HepG2 (cell line): ENCODE data around the gene PKP4. TPM values are rescaled to one million over a fixed set of nuclear protein-coding genes. Genes with fewer than 3 reads are reported as not detected.
A peak's percentile ranks its signal among the peaks of the same experiment; 100 is the strongest.

Experiments used
- CBX1 ChIP-seq: IDR thresholded peaks from one replicate; pipeline ENCODE4 v1.6.1; 2016; ENCODE audit warnings: antibody characterized with exemption, low read depth
- DZIP1 ChIP-seq: sonication (generic); formaldehyde crosslinking; IDR thresholded peaks from 2 replicates; pipeline ENCODE4 v1.5.0; 2020; ENCODE audit warnings: mild to moderate bottlenecking, missing genetic modification reagents
- EP300 ChIP-seq, 3 experiments: sonication (generic) in 1 of 3; formaldehyde crosslinking in 1 of 3; IDR thresholded peaks; 2 replicates each; pipeline versions ENCODE4 v1.5.1 to v1.6.1; 2011 to 2020; ENCODE audit warnings: low read depth in 2 of 3, low read length in 2 of 3, borderline replicate concordance in 1 of 3, improper control_type of control experiment in 1 of 3, mild to moderate bottlenecking in 1 of 3, missing genetic modification reagents in 1 of 3, moderate library complexity in 1 of 3
- FOXK2 ChIP-seq: fragments of 450-650 bp; IDR thresholded peaks from 2 replicates; pipeline ENCODE4 v1.6.1; 2016
- MBNL3 ChIP-seq: fragments of 250-450 bp; sonication (Bioruptor Pico); conservative IDR thresholded peaks from 2 replicates; pipeline ENCODE4 v1.8.0; 2022; ENCODE audit warnings: mild to moderate bottlenecking, inconsistent platforms
- NPAS2 ChIP-seq: sonication (generic); formaldehyde crosslinking; IDR thresholded peaks from 2 replicates; pipeline ENCODE4 v1.8.0; 2022; ENCODE audit warnings: mild to moderate bottlenecking, missing genetic modification reagents, borderline replicate concordance
- POGK ChIP-seq: sonication (generic); formaldehyde crosslinking; conservative IDR thresholded peaks from 2 replicates; pipeline ENCODE4 v1.8.0; 2022; ENCODE audit warnings: mild to moderate bottlenecking, moderate library complexity, missing genetic modification reagents
- PPARG ChIP-seq: conservative IDR thresholded peaks from 2 replicates; pipeline ENCODE4 v1.6.1; 2016; ENCODE audit warnings: missing biosample characterization, missing genetic modification reagents
- SP5 ChIP-seq: IDR thresholded peaks from 2 replicates; pipeline ENCODE4 v1.6.1; 2016; ENCODE audit warnings: low read depth, borderline replicate concordance
- TERF1 ChIP-seq: sonication (generic); formaldehyde crosslinking; IDR thresholded peaks from 2 replicates; pipeline ENCODE4 v1.8.0; 2022; ENCODE audit warnings: mild to moderate bottlenecking, missing genetic modification reagents, moderate library complexity
- ZBTB7A ChIP-seq: sonication (generic); formaldehyde crosslinking; IDR thresholded peaks from 2 replicates; pipeline ENCODE4 v1.8.0; 2022; ENCODE audit warnings: mild to moderate bottlenecking, missing genetic modification reagents
- ZFX ChIP-seq: sonication (generic); formaldehyde crosslinking; IDR thresholded peaks from 2 replicates; pipeline ENCODE4 v1.4.0; 2020; ENCODE audit warnings: mild to moderate bottlenecking, low read depth, missing genetic modification reagents, moderate library complexity
- ZNF225 ChIP-seq: sonication (generic); formaldehyde crosslinking; IDR thresholded peaks from 2 replicates; pipeline ENCODE4 v1.4.0; 2020; ENCODE audit warnings: mild to moderate bottlenecking, missing genetic modification reagents
- ZNF260 ChIP-seq: sonication (generic); formaldehyde crosslinking; IDR thresholded peaks from 2 replicates; pipeline ENCODE4 v1.4.0; 2020; ENCODE audit warnings: missing genetic modification reagents, low read depth, mild to moderate bottlenecking, borderline replicate concordance
- ZNF530 ChIP-seq: sonication (generic); formaldehyde crosslinking; IDR thresholded peaks from 2 replicates; pipeline ENCODE4 v1.5.0; 2020; ENCODE audit warnings: low read depth, mild to moderate bottlenecking, missing genetic modification reagents
- ZNF607 ChIP-seq: sonication (generic); formaldehyde crosslinking; IDR thresholded peaks from 2 replicates; pipeline ENCODE4 v1.5.1; 2020; ENCODE audit warnings: missing genetic modification reagents, mild to moderate bottlenecking, borderline replicate concordance
- ZNF687 ChIP-seq: sonication (generic); formaldehyde crosslinking; IDR thresholded peaks from 2 replicates; pipeline ENCODE4 v1.5.1; 2020; ENCODE audit warnings: mild to moderate bottlenecking, missing genetic modification reagents, moderate library complexity
- ZNF775 ChIP-seq: sonication (generic); formaldehyde crosslinking; IDR thresholded peaks from 2 replicates; pipeline ENCODE4 v1.4.0; 2020; ENCODE audit warnings: missing genetic modification reagents, mild to moderate bottlenecking, moderate library complexity, borderline replicate concordance
- ZNF879 ChIP-seq: sonication (generic); formaldehyde crosslinking; IDR thresholded peaks from 2 replicates; pipeline ENCODE4 v1.8.1; 2023; ENCODE audit warnings: missing genetic modification reagents
- polyA plus RNA-seq, 8 experiments: library from polyadenylated mRNA; depleted of rRNA in 3 of 8; stranded (reverse) in 7 of 8; unstranded in 1 of 8; fragments of >200 nt; fragmentation: Illumina TruSeq in 4 of 8; extraction: Trizol in 4 of 8; gene quantifications; 2 replicates each; pipeline versions ENCODE4 v1.2.1 to v1.2.3, GENCODE V29; 2011 to 2016; ENCODE audit warnings: low read depth in 4 of 8, missing spikeins in 1 of 8, mixed read lengths in 1 of 8; ENCODE audit not compliant: insufficient read depth in 1 of 8
- total RNA-seq, 5 experiments: library from RNA; depleted of rRNA; stranded (reverse); fragments of >200 nt; fragmentation: Illumina TruSeq; extraction: Trizol; gene quantifications; 2 replicates each; pipeline ENCODE4 v1.2.3, GENCODE V29; 2016; ENCODE audit warnings: low read depth in 1 of 5

The PKP4 gene
- total and polyA plus RNA-seq, 2 of the 13 experiments (the other 11 are each of a cell fraction or from before 2014, with no cell fraction given) = 80.9 to 90.5 TPM

- TF ChIP-seq ZNF530 (CRISPR knock-in tag) (no peak), NPAS2 (CRISPR knock-in tag) (no peak), MBNL3 (CRISPR knock-in tag) (no peak), ZNF607 (CRISPR knock-in tag) (0 out of 2 replicates have a peak, but pooled peaks have one; percentile 37), ZNF879 (CRISPR knock-in tag) (no peak), ZBTB7A (no peak), ZFX (CRISPR knock-in tag) (peak; percentile 47; the same call in 1 of the 2 replicates), POGK (peak; percentile 29; the same call in 1 of the 2 replicates), SP5 (CRISPR knock-in tag) (no peak), TERF1 (CRISPR knock-in tag) (peak; percentile 78; the same call in 1 of the 2 replicates), ZNF775 (no peak), ZNF260 (no peak), EP300 (IDR thresholded peaks at IDR 0.05; ENCODE audit: low read depth in 2 of 2, low read length in 2 of 2) (peak in 1 of 2 experiments; percentile 7; a peak in 1 of 4 replicates), EP300 (CRISPR knock-in tag; IDR thresholded peaks at IDR 0.05; ENCODE audit: borderline replicate concordance) (no peak), CBX1 (no peak), FOXK2 (no peak), DZIP1 (CRISPR knock-in tag) (no peak), PPARG (CRISPR knock-in tag) (no peak), ZNF225 (CRISPR knock-in tag) (no peak), ZNF687 (CRISPR knock-in tag) (no peak; the same call in 1 of the 2 replicates)
These were observed at the start of gene PKP4, which contains the start of gene CCDC148 (continued) for GRCh38 chr2:158456309-158457066.
